GM23248 (cell line): ENCODE measurements around the gene CRISPLD2. TPM values are rescaled to one million over a fixed set of nuclear protein-coding genes. Genes with fewer than 3 reads are reported as not detected.

Experiments used
- DNase-seq: peaks from one replicate; pipeline ENCODE4 v3.0.0-alpha.2; 2015
- H2AFZ ChIP-seq: fragments of 200-600 bp; sonication (generic); 2 replicates; pipeline ENCODE4 v1.6.1; 2016; ENCODE audit warnings: antibody characterized with exemption
- H3F3A ChIP-seq: fragments of 200-600 bp; sonication (generic); 2 replicates; pipeline ENCODE4 v1.6.1; 2016; ENCODE audit warnings: mild to moderate bottlenecking, antibody characterized with exemption, mixed run types; ENCODE audit not compliant: insufficient read depth
- H3K27ac ChIP-seq: fragments of 200-600 bp; sonication (generic); 2 replicates; pipeline ENCODE4 v1.5.1; 2016; ENCODE audit warnings: mild to moderate bottlenecking
- H3K27me3 ChIP-seq: fragments of 200-600 bp; sonication (generic); replicated peaks from 2 replicates; pipeline ENCODE4 v1.6.1; 2016; ENCODE audit warnings: mild to moderate bottlenecking; ENCODE audit not compliant: insufficient read depth
- H3K36me3 ChIP-seq: fragments of 200-600 bp; sonication (generic); 2 replicates; pipeline ENCODE4 v1.6.1; 2016; ENCODE audit warnings: low read depth, mild to moderate bottlenecking
- H3K4me1 ChIP-seq: fragments of 200-600 bp; sonication (generic); 2 replicates; pipeline ENCODE4 v1.6.1; 2016; ENCODE audit warnings: mild to moderate bottlenecking; ENCODE audit not compliant: insufficient read depth
- H3K4me2 ChIP-seq: fragments of 200-600 bp; sonication (generic); one replicate; pipeline ENCODE4 v1.6.1; 2016; ENCODE audit warnings: mild to moderate bottlenecking; ENCODE audit not compliant: unreplicated experiment
- H3K4me3 ChIP-seq: fragments of 200-600 bp; sonication (generic); 2 replicates; pipeline ENCODE4 v1.5.1; 2016; ENCODE audit warnings: mild to moderate bottlenecking
- H3K79me2 ChIP-seq: fragments of 200-600 bp; sonication (generic); 2 replicates; pipeline ENCODE4 v1.6.1; 2016; ENCODE audit warnings: mild to moderate bottlenecking; ENCODE audit not compliant: insufficient read depth
- H3K9ac ChIP-seq: fragments of 200-600 bp; sonication (generic); 2 replicates; pipeline ENCODE4 v1.6.1; 2016; ENCODE audit warnings: mild to moderate bottlenecking
- H3K9me2 ChIP-seq: fragments of 200-600 bp; sonication (generic); 2 replicates; pipeline ENCODE4 v1.6.1; 2016; ENCODE audit warnings: mixed run types, mild to moderate bottlenecking, moderate library complexity; ENCODE audit not compliant: insufficient read depth
- H3K9me3 ChIP-seq: fragments of 200-600 bp; sonication (generic); one replicate; pipeline ENCODE4 v1.6.1; 2017; ENCODE audit warnings: low read depth
- H4K20me1 ChIP-seq: fragments of 200-600 bp; sonication (generic); 2 replicates; pipeline ENCODE4 v1.6.0; 2016; ENCODE audit not compliant: insufficient read depth
- EZH2 ChIP-seq: fragments of 200-600 bp; sonication (generic); IDR thresholded peaks from 2 replicates; pipeline ENCODE4 v1.6.1; 2018; ENCODE audit warnings: antibody characterized with exemption, mild to moderate bottlenecking; ENCODE audit not compliant: insufficient read depth, poor library complexity, severe bottlenecking
- EZH2phosphoT487 ChIP-seq: fragments of 200-600 bp; sonication (generic); IDR thresholded peaks from 2 replicates; pipeline ENCODE4 v1.6.1; 2018; ENCODE audit warnings: antibody characterized with exemption, moderate library complexity, mild to moderate bottlenecking, low read depth; ENCODE audit not compliant: insufficient read depth
- WGBS, 2 experiments: methylation state at CpG; one replicate each; pipeline ENCODE4 v1.1.6; 2015 to 2017; ENCODE audit warnings: low lambda C conversion rate in 2 of 2, low coverage in 1 of 2; ENCODE audit errors: missing lambda C conversion rate in 2 of 2; 5-methylcytosine and 5-hydroxymethylcytosine counted together
- in situ Hi-C: fragments of 300-500 bp; cut with MboI; formaldehyde crosslinking; loops from 2 replicates; pipeline ENCODE4 v1.15.0; 2020
- polyA plus RNA-seq: library from polyadenylated mRNA; unstranded; fragments of >200 nt; fragmentation: Nextera tagmentation; extraction: Ambion mirVana; gene quantifications from 2 replicates; pipeline ENCODE4 v1.2.1, GENCODE V29; 2016
- total RNA-seq: library from RNA; depleted of rRNA; stranded (reverse); fragments of >200 nt; shearing (Covaris generic); gene quantifications from 2 replicates; pipeline ENCODE4 v1.2.3, GENCODE V29; 2014

The CRISPLD2 gene
- total and polyA plus RNA-seq, 2 experiments from 2014 or later, result 21.5 to 36.3 TPM

DNA sequence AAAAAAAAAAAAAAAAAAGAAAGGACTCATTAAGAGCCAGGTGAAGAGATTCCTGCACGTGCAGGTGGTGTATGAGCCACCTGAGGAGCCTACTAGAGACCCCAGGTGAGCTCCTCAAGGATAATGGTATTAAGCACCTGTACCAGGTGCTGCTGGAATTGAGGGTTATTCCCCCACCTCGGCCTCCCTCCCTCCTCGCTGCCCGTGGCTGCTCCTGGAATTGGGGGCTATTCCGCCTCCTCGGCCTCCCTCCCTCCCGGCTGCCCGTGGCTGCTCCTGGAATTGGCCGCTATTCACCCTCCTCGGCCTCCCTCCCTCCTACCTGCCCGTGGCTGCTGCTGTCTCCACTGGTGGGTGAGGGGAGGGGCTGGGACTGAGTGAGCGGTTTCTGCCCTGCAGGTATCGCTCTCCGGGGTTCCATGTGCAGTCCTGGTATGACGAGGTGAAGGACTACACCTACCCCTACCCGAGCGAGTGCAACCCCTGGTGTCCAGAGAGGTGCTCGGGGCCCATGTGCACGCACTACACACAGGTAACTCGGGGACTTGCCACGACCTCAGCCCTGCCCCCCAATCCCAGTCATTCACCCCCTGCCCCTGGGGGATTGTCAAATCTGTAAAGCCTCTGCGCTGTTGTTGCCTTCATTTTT is 29.3 kb downstream of the CRISPLD2 start:
- peaks cover 4% of the 10 kb centered on the region; the same call in 1 of the 2 replicates for H3K36me3 ChIP-seq
- whole genome bisulfite sequencing, 2 experiments, result 85 to 86% methylated on average over 20 to 22 of the region's 22 CpGs
- H3K4me1 ChIP-seq, result 0 out of 2 replicates have a peak, but pooled peaks cover 8% of the 10 kb centered on the region

DNA sequence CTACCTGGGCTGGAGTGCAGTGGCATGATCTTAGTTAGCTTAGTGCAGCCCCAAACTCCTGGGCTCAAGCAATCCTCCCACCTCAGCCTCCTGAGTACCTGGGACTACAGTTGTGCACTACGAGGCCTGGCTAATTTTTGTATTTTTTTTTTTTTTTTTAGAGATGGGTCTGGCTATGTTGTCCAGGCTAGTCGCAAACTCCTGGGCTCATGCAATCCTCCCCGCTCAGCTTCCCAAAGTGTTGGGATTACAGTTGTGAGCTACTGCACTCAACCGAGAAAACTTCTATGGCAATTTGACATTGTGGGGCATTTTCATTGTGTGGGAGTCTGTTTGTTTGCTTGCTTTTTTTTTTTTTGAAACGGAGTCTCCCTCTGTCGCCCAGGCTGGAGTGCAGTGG is 30.0 kb downstream of the CRISPLD2 start:
- Histone ChIP-seq H3K79me2 (no peaks in the 10 kb centered on the region), H3F3A (peaks cover 7% of the 10 kb centered on the region; the same call in 1 of the 2 replicates), H3K4me1 (0 out of 2 replicates have a peak, but pooled peaks cover 8% of the 10 kb centered on the region), H3K9me3 (no peaks in the 10 kb centered on the region), H3K4me3 (no peak overlapping the region), H3K9ac (no peak overlapping the region), H3K9me2 (no peaks in the 10 kb centered on the region), H2AFZ (no peak overlapping the region), H3K27ac (no peak overlapping the region), H4K20me1 (no peaks in the 10 kb centered on the region), H3K4me2 (no peak overlapping the region), H3K36me3 (peaks cover 4% of the 10 kb centered on the region; the same call in 1 of the 2 replicates), H3K27me3 (no peaks in the 10 kb centered on the region)
- TF ChIP-seq EZH2 (no peak), EZH2phosphoT487 (no peak)
- no peak for DNase-seq
- in situ Hi-C loops, result no loop called here
- WGBS, 2 experiments, result 93 to 94% methylated on average over 6 of the region's 6 CpGs

More for the DNA sequence above, 29.3 kb downstream of the CRISPLD2 start:
- Histone ChIP-seq H3K27ac (no peak overlapping the region), H3K4me2 (no peak overlapping the region), H4K20me1 (no peaks in the 10 kb centered on the region), H3K4me3 (no peak overlapping the region), H3K79me2 (no peaks in the 10 kb centered on the region), H3F3A (peaks cover 7% of the 10 kb centered on the region; the same call in 1 of the 2 replicates), H3K9ac (no peak overlapping the region), H3K9me3 (no peaks in the 10 kb centered on the region), H3K27me3 (no peaks in the 10 kb centered on the region), H2AFZ (no peak overlapping the region), H3K9me2 (no peaks in the 10 kb centered on the region)
- no peak for DNase-seq
- TF ChIP-seq EZH2 (no peak), EZH2phosphoT487 (no peak)
- in situ Hi-C loops, result no loop called here

- 0 out of 2 replicates have a peak, but pooled peaks cover 8% of the 10 kb centered on the region for H3K4me1 ChIP-seq
- peaks cover 4% of the 10 kb centered on the region; the same call in 1 of the 2 replicates for H3K36me3 ChIP-seq
- no peak overlapping the region for H3K4me2 ChIP-seq
- no peak overlapping the region for H2AFZ ChIP-seq
- WGBS, 2 experiments, result 87 to 92% methylated on average over 6 of the region's 6 CpGs
- H3K27me3 ChIP-seq, result no peaks in the 10 kb centered on the region
- H3K9ac ChIP-seq, result no peak overlapping the region
- H4K20me1 ChIP-seq, result no peaks in the 10 kb centered on the region
- no peak overlapping the region for H3K27ac ChIP-seq
- DNase-seq, result no peak
- H3K4me3 ChIP-seq, result no peak overlapping the region
- peaks cover 7% of the 10 kb centered on the region; the same call in 1 of the 2 replicates for H3F3A ChIP-seq
- TF ChIP-seq EZH2phosphoT487, result no peak
- no peak for TF ChIP-seq EZH2
- H3K9me3 ChIP-seq, result no peaks in the 10 kb centered on the region
- in situ Hi-C loops, result no loop called here
- no peaks in the 10 kb centered on the region for H3K79me2 ChIP-seq
- no peaks in the 10 kb centered on the region for H3K9me2 ChIP-seq
Measured at GRCh38 chr16:84850714-84851113, 30.9 kb downstream of the CRISPLD2 start.

DNA sequence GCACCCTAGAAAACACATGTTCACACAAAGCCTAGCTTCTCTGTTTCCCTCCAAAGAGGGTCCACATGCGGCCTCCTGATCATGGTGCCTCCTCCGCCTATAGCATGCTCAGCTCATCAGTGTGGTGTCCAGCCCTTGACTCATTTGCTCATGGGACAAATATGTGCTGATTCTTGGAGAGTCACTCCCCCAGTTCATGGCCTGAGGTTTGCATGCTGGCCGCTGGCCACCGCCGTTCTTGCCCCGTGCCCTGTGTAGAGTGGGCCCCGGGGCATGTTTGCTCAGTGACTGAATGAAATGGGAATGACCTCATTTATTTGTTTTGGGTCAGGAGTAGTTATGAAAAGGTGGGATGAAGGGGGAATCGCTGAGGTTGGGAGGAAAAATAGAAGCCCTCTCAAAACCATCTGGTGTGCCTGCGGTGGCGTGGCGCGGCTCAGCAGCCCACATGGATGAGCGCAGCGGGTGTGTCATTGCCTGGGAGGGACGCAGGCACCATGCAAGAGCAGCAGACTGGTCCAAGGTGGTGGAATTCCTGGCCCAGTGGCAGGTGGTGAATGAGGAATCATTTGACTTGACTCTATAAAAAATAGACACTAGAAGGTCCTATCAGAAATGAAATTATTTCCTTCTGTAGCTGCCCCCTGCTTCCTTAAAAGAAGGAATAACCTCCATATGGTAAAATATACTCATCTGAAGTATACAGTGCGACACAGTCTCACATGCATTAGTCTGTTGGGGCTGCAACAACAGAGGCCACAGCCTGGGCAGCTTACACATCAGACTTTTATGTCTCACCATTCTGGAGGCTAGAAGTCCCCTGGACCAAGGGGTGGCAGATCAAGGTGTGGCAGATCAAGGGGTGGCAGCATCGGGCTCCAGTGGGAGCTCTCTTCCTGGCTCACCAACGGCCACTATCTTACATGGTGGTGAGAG is 31.7 kb downstream of the CRISPLD2 start:
- H3K36me3 ChIP-seq, result peaks cover 4% of the 10 kb centered on the region; the same call in 1 of the 2 replicates
- H3K4me2 ChIP-seq, result no peak overlapping the region
- H3K27me3 ChIP-seq, result no peaks in the 10 kb centered on the region
- no peaks in the 10 kb centered on the region for H3K79me2 ChIP-seq
- no peaks in the 10 kb centered on the region for H3K9me3 ChIP-seq
- H3K4me3 ChIP-seq, result no peak overlapping the region
- no peak overlapping the region for H3K27ac ChIP-seq
- 0 out of 2 replicates have a peak, but pooled peaks cover 8% of the 10 kb centered on the region for H3K4me1 ChIP-seq
- H2AFZ ChIP-seq, result no peak overlapping the region
- TF ChIP-seq EZH2phosphoT487, result no peak
- TF ChIP-seq EZH2, result no peak
- peaks cover 7% of the 10 kb centered on the region; the same call in 1 of the 2 replicates for H3F3A ChIP-seq
- H4K20me1 ChIP-seq, result no peaks in the 10 kb centered on the region
- H3K9ac ChIP-seq, result no peak overlapping the region
- H3K9me2 ChIP-seq, result no peaks in the 10 kb centered on the region
- DNase-seq, result peak; percentile 83
- in situ Hi-C loops, result no loop called here
- WGBS, 2 experiments, result 75 to 79% methylated on average over 18 of the region's 18 CpGs
